ENCODE data around the gene METTL27. TPM values are rescaled to one million over a fixed set of nuclear protein-coding genes. Genes with fewer than 3 reads are reported as not detected.
"Not testable (repeated sequence)": the region's sequence is repeated elsewhere in the genome, so short reads cannot be mapped to it uniquely, and the experiment has no call there.

METTL27 gene
- polyA plus RNA-seq, 1 donor, result 7.6 TPM

DNA sequence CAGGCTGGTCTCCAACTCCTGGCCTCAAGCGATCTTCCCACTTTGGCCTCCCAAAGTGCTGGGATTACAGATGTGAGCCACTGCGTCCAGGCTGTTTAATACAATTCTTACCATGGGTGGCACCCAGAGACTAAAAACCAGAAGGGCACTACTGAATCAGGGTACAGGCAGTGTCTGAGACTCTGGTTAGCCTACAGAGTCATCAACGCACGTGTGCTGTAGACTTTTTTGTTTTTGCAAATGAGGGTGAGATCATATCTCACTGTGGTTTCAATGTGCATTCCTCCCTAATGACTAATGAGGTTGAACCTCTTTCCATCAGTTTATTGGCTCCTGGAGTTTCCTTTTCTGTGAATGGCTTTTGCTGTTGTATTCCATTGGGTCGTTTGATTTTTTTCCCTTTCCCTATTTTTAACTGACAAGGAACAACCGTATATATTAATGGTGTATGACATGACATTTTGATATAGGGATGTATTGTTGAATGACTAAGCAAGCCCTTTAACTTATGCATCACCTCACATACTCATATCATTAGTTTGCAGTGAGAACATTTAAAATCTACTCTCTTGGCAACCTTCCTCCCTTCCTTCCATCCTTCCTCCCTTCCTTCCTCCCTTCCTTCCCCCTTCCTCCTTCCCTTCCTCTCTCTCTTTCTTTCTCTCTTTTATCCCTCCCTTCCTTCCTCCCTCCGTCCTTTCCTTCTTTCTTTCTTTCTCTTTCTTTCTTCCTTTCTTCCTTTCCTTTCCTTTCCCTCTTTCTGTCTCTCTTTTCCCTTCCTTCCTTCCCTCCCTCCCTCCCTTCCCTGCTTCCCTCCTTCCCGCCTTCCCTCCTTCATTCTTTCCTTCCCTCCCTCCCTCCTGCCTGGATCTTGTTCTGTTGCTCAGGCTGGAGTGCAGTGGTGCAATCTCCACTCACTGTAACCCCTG is 9.4 kb upstream of the METTL27 start:
- H3K9me3 ChIP-seq (ENCODE audit: control insufficient read depth, low read depth, low read length), result no peaks in the 10 kb centered on the region
- H3K27ac ChIP-seq (ENCODE audit: low read length), result peak overlapping the region; percentile 86
- no peaks in the 10 kb centered on the region for H3K27me3 ChIP-seq (ENCODE audit: control insufficient read depth, insufficient read depth, low read length)
- 100% methylated on average over 1 of the region's 8 CpGs for WGBS (ENCODE audit: insufficient coverage, low lambda C conversion rate)
- peaks cover 33% of the 10 kb centered on the region for H3K4me1 ChIP-seq (ENCODE audit: control insufficient read depth, insufficient read depth, low read length)
- peak; percentile 82 to 90 for DNase-seq
- no peak overlapping the region for H3K4me3 ChIP-seq (ENCODE audit: low read length)
- no peaks in the 10 kb centered on the region for H3K36me3 ChIP-seq (ENCODE audit: control insufficient read depth, insufficient read depth, low read length)

DNA sequence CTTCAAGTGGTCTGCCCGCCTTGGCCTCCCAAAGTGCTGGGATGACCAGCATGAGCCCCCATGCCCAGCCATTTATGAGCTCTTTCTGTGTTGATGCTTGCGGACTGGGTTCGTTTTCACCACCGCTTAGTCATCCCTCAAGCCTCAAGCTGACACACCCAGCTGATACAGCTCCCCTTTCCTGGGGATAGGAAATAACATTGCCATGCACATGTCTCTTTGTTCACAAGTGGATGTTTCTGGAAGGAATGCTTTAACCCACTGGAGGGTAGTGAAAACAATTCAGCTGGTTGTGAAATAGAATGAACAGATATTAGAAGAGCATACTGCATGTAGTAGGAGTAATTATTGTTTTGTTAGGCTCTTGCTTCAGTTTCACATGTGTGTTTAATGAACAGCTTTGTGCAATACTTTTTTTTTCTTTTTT is 8.5 kb upstream of the METTL27 start:
- H3K4me3 ChIP-seq (ENCODE audit: low read length), result no peak overlapping the region
- peak; percentile 80 to 89 for DNase-seq
- peak overlapping the region; percentile 86 for H3K27ac ChIP-seq (ENCODE audit: low read length)
- H3K9me3 ChIP-seq (ENCODE audit: control insufficient read depth, low read depth, low read length), result no peaks in the 10 kb centered on the region
- H3K36me3 ChIP-seq (ENCODE audit: control insufficient read depth, insufficient read depth, low read length), result no peaks in the 10 kb centered on the region
- WGBS (ENCODE audit: insufficient coverage, low lambda C conversion rate), result no CpG with 5 or more reads among the region's 4 CpGs
- no peaks in the 10 kb centered on the region for H3K27me3 ChIP-seq (ENCODE audit: control insufficient read depth, insufficient read depth, low read length)
- H3K4me1 ChIP-seq (ENCODE audit: control insufficient read depth, insufficient read depth, low read length), result peaks cover 33% of the 10 kb centered on the region

DNA sequence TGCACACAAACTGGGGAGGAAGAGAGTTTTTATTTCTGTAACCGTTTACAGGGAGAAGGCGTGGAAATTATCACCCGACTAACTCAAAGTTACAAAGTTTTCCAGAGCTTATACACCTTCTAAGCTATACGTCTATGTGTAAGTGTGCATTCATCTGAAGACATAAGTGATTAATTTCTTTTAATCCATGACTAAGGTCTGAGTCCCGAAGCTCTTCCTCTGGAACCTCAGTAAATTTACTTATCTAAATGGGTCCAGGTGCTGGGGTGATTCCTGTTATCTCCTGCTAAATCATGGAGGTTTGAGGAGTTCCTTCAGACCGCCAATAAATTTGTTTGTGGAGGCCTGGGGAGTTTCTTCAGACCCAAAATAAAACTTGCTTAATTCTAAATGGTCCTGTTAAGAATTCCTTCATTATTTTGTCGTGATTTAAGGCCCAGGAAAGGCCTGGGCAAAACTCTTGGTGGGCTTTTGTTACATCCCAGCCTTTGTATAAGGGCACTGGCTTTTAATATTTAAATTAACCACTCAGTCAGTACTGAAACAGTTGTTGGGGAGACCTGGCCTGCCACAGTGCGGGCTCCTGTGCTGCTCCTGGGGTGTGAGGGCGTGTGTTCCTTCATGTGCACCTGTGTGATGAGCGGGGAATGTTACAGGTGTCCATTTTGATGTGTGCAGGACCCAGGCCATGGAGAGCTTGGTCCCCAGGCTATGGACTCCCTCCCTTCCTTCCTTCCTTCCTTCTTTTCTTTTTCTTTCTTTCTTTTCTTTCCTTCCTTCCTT is 5.8 kb upstream of the METTL27 start:
- whole genome bisulfite sequencing (ENCODE audit: insufficient coverage, low lambda C conversion rate), result no CpG with 5 or more reads among the region's 10 CpGs
- H3K9me3 ChIP-seq (ENCODE audit: control insufficient read depth, low read depth, low read length), result no peaks in the 10 kb centered on the region
- no peak for DNase-seq
- H3K4me3 ChIP-seq (ENCODE audit: low read length), result no peak overlapping the region
- H3K27ac ChIP-seq (ENCODE audit: low read length), result no peak overlapping the region
- H3K36me3 ChIP-seq (ENCODE audit: control insufficient read depth, insufficient read depth, low read length), result no peaks in the 10 kb centered on the region
- H3K4me1 ChIP-seq (ENCODE audit: control insufficient read depth, insufficient read depth, low read length), result peaks cover 33% of the 10 kb centered on the region
- H3K27me3 ChIP-seq (ENCODE audit: control insufficient read depth, insufficient read depth, low read length), result no peaks in the 10 kb centered on the region

DNA sequence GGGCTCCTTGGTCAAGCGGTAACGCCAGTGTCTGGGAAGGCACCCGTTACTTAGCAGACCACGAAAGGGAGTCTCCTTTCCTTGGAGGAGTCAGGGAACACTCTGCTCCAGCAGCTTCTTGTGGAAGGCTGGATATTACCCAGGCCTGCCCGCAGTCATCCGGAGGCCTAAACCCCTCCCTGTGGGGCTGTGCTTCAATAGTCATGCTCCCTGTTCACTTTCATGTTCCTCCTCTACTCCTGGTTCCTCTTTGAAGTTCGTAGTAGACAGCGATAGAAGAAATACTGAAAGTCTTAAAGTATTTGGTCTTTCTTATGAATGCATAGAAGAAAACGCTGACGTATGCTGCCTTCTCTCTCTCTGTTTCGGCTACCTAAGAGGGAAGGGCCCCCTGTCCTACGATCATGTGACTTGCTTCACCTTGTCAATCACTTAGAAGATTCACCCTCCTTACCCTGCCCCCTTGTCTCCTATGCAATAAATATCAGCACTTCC is 3.4 kb upstream of the METTL27 start:
- DNase-seq; H3K36me3 ChIP-seq (ENCODE audit: control insufficient read depth, insufficient read depth, low read length); H3K9me3 ChIP-seq (ENCODE audit: control insufficient read depth, low read depth, low read length); H3K27me3 ChIP-seq (ENCODE audit: control insufficient read depth, insufficient read depth, low read length); H3K4me3 ChIP-seq (ENCODE audit: low read length); H3K27ac ChIP-seq (ENCODE audit: low read length): not testable (repeated sequence)
- H3K4me1 ChIP-seq (ENCODE audit: control insufficient read depth, insufficient read depth, low read length), result peaks cover 27% of the 10 kb centered on the region
- WGBS (ENCODE audit: insufficient coverage, low lambda C conversion rate), result no CpG with 5 or more reads among the region's 12 CpGs

DNA sequence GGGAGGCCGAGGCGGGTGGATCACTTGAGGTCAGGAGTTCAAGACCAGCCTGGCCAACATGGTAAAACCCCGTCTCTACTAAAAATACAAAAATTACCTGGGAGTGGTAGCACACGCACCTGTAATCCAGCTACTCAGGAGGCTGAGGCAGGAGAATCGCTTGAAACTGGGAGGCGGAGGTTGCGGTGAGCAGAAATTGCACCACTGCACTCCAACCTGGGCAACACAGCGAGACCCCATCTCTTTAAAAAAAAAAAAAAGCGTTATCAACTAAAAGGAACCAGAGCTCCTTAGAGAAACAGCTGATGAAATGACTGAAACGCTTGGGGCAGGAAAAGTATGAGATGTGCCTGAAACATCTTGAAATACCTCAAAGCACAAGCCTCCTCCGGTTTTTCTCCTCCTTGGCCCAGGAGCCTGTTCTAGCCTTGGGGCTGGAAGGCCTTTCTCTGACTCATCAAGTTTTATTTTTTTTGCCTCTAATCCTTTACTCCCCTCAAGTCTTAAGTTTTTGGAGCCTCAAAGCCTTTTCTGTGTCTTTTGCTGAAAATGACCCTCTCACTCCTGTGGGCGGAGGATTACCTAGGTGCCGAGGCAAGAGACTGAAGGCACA is 2.6 kb upstream of the METTL27 start:
- no peaks in the 10 kb centered on the region for H3K36me3 ChIP-seq (ENCODE audit: control insufficient read depth, insufficient read depth, low read length)
- no peak for DNase-seq
- peaks cover 21% of the 10 kb centered on the region for H3K4me1 ChIP-seq (ENCODE audit: control insufficient read depth, insufficient read depth, low read length)
- H3K27ac ChIP-seq (ENCODE audit: low read length), result no peak overlapping the region
- H3K27me3 ChIP-seq (ENCODE audit: control insufficient read depth, insufficient read depth, low read length), result no peaks in the 10 kb centered on the region
- WGBS (ENCODE audit: insufficient coverage, low lambda C conversion rate), result 88% methylated on average over 5 of the region's 13 CpGs
- no peak overlapping the region for H3K4me3 ChIP-seq (ENCODE audit: low read length)
- no peaks in the 10 kb centered on the region for H3K9me3 ChIP-seq (ENCODE audit: control insufficient read depth, low read depth, low read length)

DNA sequence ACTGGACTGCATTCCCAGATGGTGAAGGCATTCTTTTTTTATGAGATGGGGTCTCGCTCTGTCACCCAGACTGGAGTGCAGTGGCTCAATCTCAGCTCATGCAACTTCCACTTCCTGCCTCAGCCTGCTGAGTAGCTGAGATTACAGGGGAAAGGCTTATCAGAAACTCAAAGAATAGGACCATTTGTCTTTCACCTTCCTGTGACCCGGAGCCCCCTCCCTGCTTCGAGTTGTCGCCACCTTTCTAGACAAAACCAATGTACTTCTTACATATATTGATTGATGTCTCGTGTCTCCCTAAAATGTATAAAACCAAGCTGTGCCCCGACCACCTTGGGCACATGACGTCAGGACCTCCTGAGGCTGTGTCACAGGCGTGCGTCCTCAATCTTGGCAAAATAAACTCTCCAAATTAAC is 1.8 kb upstream of the METTL27 start:
- no peaks in the 10 kb centered on the region for H3K27me3 ChIP-seq (ENCODE audit: control insufficient read depth, insufficient read depth, low read length)
- H3K4me3 ChIP-seq (ENCODE audit: low read length), result no peak overlapping the region
- no peak for DNase-seq
- peaks cover 13% of the 10 kb centered on the region for H3K4me1 ChIP-seq (ENCODE audit: control insufficient read depth, insufficient read depth, low read length)
- H3K36me3 ChIP-seq (ENCODE audit: control insufficient read depth, insufficient read depth, low read length), result no peaks in the 10 kb centered on the region
- H3K27ac ChIP-seq (ENCODE audit: low read length), result no peak overlapping the region
- no peaks in the 10 kb centered on the region for H3K9me3 ChIP-seq (ENCODE audit: control insufficient read depth, low read depth, low read length)
- WGBS (ENCODE audit: insufficient coverage, low lambda C conversion rate), result 0% methylated on average over 1 of the region's 9 CpGs

DNA sequence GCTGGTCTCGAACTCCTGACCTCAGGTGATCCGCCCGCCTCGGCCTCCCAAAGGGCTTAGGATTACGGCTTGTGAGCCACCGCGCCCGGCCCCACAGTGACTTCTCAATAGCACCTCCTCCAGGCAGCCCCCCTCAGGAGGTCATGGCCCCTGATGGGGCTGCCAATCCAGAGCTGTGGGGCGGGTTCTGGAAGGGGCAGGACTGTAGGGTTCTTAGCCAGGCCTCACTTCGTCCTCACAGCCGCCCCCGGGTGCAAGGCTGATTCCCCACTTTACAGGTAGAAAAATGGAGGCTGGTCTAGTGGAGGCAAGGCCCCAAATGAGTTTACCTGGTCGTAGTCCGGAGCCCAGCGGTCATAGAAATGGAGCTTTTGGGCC is 638 bp downstream of the METTL27 start:
- WGBS (ENCODE audit: insufficient coverage, low lambda C conversion rate), result no CpG with 5 or more reads among the region's 15 CpGs
- Histone ChIP-seq H3K4me3 (ENCODE audit: low read length) (peak overlapping the region; percentile 76), H3K9me3 (ENCODE audit: control insufficient read depth, low read depth, low read length) (no peaks in the 10 kb centered on the region), H3K27me3 (ENCODE audit: control insufficient read depth, insufficient read depth, low read length) (no peaks in the 10 kb centered on the region), H3K36me3 (ENCODE audit: control insufficient read depth, insufficient read depth, low read length) (no peaks in the 10 kb centered on the region), H3K4me1 (ENCODE audit: control insufficient read depth, insufficient read depth, low read length) (peaks cover 10% of the 10 kb centered on the region), H3K27ac (ENCODE audit: low read length) (no peak overlapping the region)
- DNase-seq, result no peak

DNA sequence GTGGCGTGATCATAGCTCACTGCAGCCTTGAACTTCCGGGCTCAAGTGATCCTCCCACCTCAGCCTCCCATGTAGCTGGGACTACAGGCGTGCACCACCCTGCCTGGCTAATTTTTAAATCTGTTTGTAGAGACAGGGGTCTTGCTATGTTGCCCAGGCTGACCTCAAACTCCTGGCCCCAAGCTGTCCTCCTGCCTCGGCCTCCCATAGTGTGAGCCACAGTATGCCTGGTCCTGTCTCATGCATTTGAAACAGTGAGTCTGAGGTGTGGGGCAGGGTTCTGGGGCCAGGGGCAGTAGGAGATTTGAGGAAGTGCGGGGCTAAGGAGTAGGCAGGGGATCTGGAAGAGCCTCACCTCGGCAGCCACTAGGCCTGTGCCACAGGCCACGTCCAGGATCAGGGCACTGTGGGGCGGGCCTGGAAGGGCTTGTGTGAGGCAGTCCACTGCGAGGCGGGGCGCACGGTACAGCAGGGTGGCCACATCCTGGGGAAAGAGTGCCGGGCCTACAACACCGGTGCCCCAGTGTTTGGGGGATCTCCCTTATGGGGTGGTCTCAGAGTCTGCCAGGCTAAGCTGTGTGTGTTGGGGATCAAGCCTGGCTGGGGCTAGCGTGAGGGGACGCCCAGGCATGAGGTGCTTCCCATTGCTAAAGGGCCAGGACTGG is 1.5 kb downstream of the METTL27 start:
- WGBS (ENCODE audit: insufficient coverage, low lambda C conversion rate), result no CpG with 5 or more reads among the region's 16 CpGs

DNA sequence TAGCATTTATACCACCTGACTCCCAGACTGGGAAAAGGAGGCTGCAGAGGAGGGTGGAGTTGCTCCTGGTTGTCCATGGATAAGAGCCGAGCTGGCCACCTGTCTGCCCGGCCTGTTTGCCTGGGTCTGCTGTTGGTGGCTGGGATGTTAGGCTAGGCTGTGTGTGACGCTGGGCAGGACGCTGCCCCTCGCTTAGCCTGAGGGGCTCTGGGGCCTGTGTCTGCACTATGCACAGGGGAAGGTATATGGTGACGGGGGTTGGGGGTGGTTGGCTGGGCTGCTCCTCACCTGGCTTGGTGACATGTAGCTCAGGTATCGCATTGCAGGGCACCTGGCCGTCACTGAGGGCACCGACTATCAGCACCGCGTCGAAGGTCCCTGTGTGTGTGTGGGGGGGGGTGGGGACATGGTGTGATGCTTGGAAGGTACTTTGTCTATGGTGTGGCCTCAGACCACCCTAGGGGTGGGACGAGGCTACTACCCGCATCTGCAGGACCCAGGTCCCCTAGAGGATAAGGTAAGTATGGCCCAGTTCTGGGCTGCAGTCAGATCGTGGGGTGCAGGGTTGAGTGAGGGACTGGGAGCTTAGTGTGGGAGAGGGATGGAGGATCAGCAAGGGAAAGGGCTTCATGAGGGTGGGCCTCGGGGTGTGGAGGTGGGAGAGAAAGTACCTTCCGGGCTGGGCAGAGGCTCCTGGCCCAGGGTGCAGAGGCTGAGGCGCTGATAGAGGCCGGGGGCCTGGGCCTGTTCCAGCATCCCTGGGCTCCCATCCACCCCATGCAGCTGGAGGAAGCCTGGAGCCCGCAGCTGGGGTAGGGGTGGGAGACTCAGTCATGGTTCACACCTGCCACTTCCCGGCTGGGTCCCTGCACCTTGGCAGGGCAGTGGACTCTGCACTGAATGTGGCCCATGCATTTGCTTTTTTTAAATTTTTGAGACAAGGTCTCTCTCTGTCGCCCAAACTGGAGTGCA is 2.3 kb downstream of the METTL27 start:
- H3K27ac ChIP-seq (ENCODE audit: low read length), result no peak overlapping the region
- H3K4me3 ChIP-seq (ENCODE audit: low read length), result no peak overlapping the region
- no peaks in the 10 kb centered on the region for H3K36me3 ChIP-seq (ENCODE audit: control insufficient read depth, insufficient read depth, low read length)
- H3K9me3 ChIP-seq (ENCODE audit: control insufficient read depth, low read depth, low read length), result peaks cover 3% of the 10 kb centered on the region
- no CpG with 5 or more reads among the region's 22 CpGs for WGBS (ENCODE audit: insufficient coverage, low lambda C conversion rate)
- no peaks in the 10 kb centered on the region for H3K27me3 ChIP-seq (ENCODE audit: control insufficient read depth, insufficient read depth, low read length)
- no peak for DNase-seq
- H3K4me1 ChIP-seq (ENCODE audit: control insufficient read depth, insufficient read depth, low read length), result peaks cover 10% of the 10 kb centered on the region

More for the DNA sequence above, 1.5 kb downstream of the METTL27 start:
- Histone ChIP-seq H3K4me3 (ENCODE audit: low read length) (no peak overlapping the region), H3K9me3 (ENCODE audit: control insufficient read depth, low read depth, low read length) (no peaks in the 10 kb centered on the region), H3K27ac (ENCODE audit: low read length) (no peak overlapping the region), H3K36me3 (ENCODE audit: control insufficient read depth, insufficient read depth, low read length) (no peaks in the 10 kb centered on the region), H3K4me1 (ENCODE audit: control insufficient read depth, insufficient read depth, low read length) (peaks cover 10% of the 10 kb centered on the region), H3K27me3 (ENCODE audit: control insufficient read depth, insufficient read depth, low read length) (no peaks in the 10 kb centered on the region)
- no peak for DNase-seq
